Measurements from ENCODE around the gene SMIM10L2A.
"Not testable (repeated sequence)": the region's sequence is repeated elsewhere in the genome, so short reads cannot be mapped to it uniquely, and the experiment has no call there.

SMIM10L2A gene

GRCh38 chrX:135438734-135439043, 16.9 kb downstream of the SMIM10L2A start:
- ChIA-PET POLR2A (no interaction called here), CTCF (interaction anchor here (0.6 to 1.7 kb wide), 2 partner anchors 36 to 269 kb away, joined by 3 to 6 read pairs; no protein-coding TSS in a partner anchor)
- no peak for DNase-seq (ENCODE audit: extremely low spot score)
- TF ChIP-seq SUZ12 (IDR thresholded peaks at IDR 0.05), result no peak
- TF ChIP-seq BHLHE40 (IDR thresholded peaks at IDR 0.05; ENCODE audit: borderline replicate concordance), result no peak
- TF ChIP-seq PKNOX1 (IDR thresholded peaks at IDR 0.05), result no peak
- no peak for TF ChIP-seq NFRKB (IDR thresholded peaks at IDR 0.05)
- TF ChIP-seq LEF1 (IDR thresholded peaks at IDR 0.05; ENCODE audit: borderline replicate concordance), result no peak
- TF ChIP-seq ELF4 (IDR thresholded peaks at IDR 0.05), result no peak
- TF ChIP-seq FOXA1 (IDR thresholded peaks at IDR 0.05), result no peak
- no peak for TF ChIP-seq ARNT (IDR thresholded peaks at IDR 0.05)
- TF ChIP-seq FOXM1 (IDR thresholded peaks at IDR 0.05; ENCODE audit: borderline replicate concordance), result no peak
- no peak for TF ChIP-seq TARDBP (IDR thresholded peaks at IDR 0.05)
- TF ChIP-seq ZNF384 (IDR thresholded peaks at IDR 0.05), result no peak
- TF ChIP-seq FOXK2 (IDR thresholded peaks at IDR 0.05), result no peak
- TF ChIP-seq HDGF (IDR thresholded peaks at IDR 0.05; ENCODE audit: borderline replicate concordance), result no peak
- TF ChIP-seq SP1 (IDR thresholded peaks at IDR 0.05), result no peak
- TF ChIP-seq CTBP1 (IDR thresholded peaks at IDR 0.05; ENCODE audit: borderline replicate concordance), result no peak
- no peak for TF ChIP-seq L3MBTL2 (conservative IDR thresholded peaks at IDR 0.05)

GRCh38 chrX:135449637-135450550, 28.1 kb downstream of the SMIM10L2A start:
- CTCF ChIA-PET, result interaction anchor here (1.2 kb wide), 1 partner anchor 14 kb away, joined by 4 read pairs; no protein-coding TSS in a partner anchor
- POLR2A ChIA-PET, result no interaction called here
- DNase-seq (ENCODE audit: extremely low spot score), result no peak
- no peak for TF ChIP-seq TARDBP (IDR thresholded peaks at IDR 0.05)
- no peak for TF ChIP-seq FOXA1 (IDR thresholded peaks at IDR 0.05)
- no peak for TF ChIP-seq PKNOX1 (IDR thresholded peaks at IDR 0.05)
- no peak for TF ChIP-seq SP1 (IDR thresholded peaks at IDR 0.05)

- TF ChIP-seq SP1 (IDR thresholded peaks at IDR 0.05), result no peak
- no peak for TF ChIP-seq NFRKB (IDR thresholded peaks at IDR 0.05)
- no peak for TF ChIP-seq ARNT (IDR thresholded peaks at IDR 0.05)
- TF ChIP-seq FOXK2 (IDR thresholded peaks at IDR 0.05), result no peak
- no peak for TF ChIP-seq FOXM1 (IDR thresholded peaks at IDR 0.05; ENCODE audit: borderline replicate concordance)
- CTCF ChIA-PET, result no interaction called here
- DNase-seq (ENCODE audit: extremely low spot score), result no peak
- POLR2A ChIA-PET, result no interaction called here
Observed at GRCh38 chrX:135453381-135453780, 31.6 kb downstream of the SMIM10L2A start.

- TF ChIP-seq CTBP1 (IDR thresholded peaks at IDR 0.05; ENCODE audit: borderline replicate concordance) (no peak), SUZ12 (IDR thresholded peaks at IDR 0.05) (no peak), SP1 (IDR thresholded peaks at IDR 0.05) (no peak), FOXM1 (IDR thresholded peaks at IDR 0.05; ENCODE audit: borderline replicate concordance) (no peak), ZNF384 (IDR thresholded peaks at IDR 0.05) (no peak), ARNT (IDR thresholded peaks at IDR 0.05) (no peak), PKNOX1 (IDR thresholded peaks at IDR 0.05) (no peak), ELF4 (IDR thresholded peaks at IDR 0.05) (no peak), HDGF (IDR thresholded peaks at IDR 0.05; ENCODE audit: borderline replicate concordance) (no peak), BHLHE40 (IDR thresholded peaks at IDR 0.05; ENCODE audit: borderline replicate concordance) (no peak)
- DNase-seq (ENCODE audit: extremely low spot score), result no peak
- ChIA-PET CTCF (no interaction called here), POLR2A (no interaction called here)
Observed at GRCh38 chrX:135454816-135455215, 33.1 kb downstream of the SMIM10L2A start.

- POLR2A ChIA-PET; CTCF ChIA-PET; DNase-seq (ENCODE audit: extremely low spot score): not testable (repeated sequence)
Observed at GRCh38 chrX:135461756-135462155, 40.0 kb downstream of the SMIM10L2A start.

GRCh38 chrX:135463937-135464336, 42.2 kb downstream of the SMIM10L2A start:
- CTCF ChIA-PET, result interaction anchor here (0.6 to 1.0 kb wide), 4 partner anchors 11 to 61 kb away, joined by 3 to 6 read pairs (median 4); no protein-coding TSS in a partner anchor
- DNase-seq (ENCODE audit: extremely low spot score), result no peak
- TF ChIP-seq FOXM1 (IDR thresholded peaks at IDR 0.05; ENCODE audit: borderline replicate concordance) (no peak), SUZ12 (IDR thresholded peaks at IDR 0.05) (no peak), ARNT (IDR thresholded peaks at IDR 0.05) (no peak), LEF1 (IDR thresholded peaks at IDR 0.05; ENCODE audit: borderline replicate concordance) (no peak), TARDBP (IDR thresholded peaks at IDR 0.05) (no peak), FOXA1 (IDR thresholded peaks at IDR 0.05) (no peak), ZNF384 (IDR thresholded peaks at IDR 0.05) (no peak), PKNOX1 (IDR thresholded peaks at IDR 0.05) (no peak), FOXK2 (IDR thresholded peaks at IDR 0.05) (no peak), SP1 (IDR thresholded peaks at IDR 0.05) (no peak), CTBP1 (IDR thresholded peaks at IDR 0.05; ENCODE audit: borderline replicate concordance) (no peak), NFRKB (IDR thresholded peaks at IDR 0.05) (no peak), ELF4 (IDR thresholded peaks at IDR 0.05) (no peak), HDGF (IDR thresholded peaks at IDR 0.05; ENCODE audit: borderline replicate concordance) (no peak), L3MBTL2 (conservative IDR thresholded peaks at IDR 0.05) (no peak), BHLHE40 (IDR thresholded peaks at IDR 0.05; ENCODE audit: borderline replicate concordance) (no peak)

More at GRCh38 chrX:135463937-135464336, 42.2 kb downstream of the SMIM10L2A start:
- POLR2A ChIA-PET, result no interaction called here

Data from HEK293T (cell line).